Colonic mucosa (tissue), 4 donors: Measurements from ENCODE around the gene MTG1. TPM values are rescaled to one million over a fixed set of nuclear protein-coding genes. Genes with fewer than 3 reads are reported as not detected.

Experiments used
- DNase-seq: peaks from one replicate; pipeline ENCODE4 v3.0.0-alpha.2; 2020
- H3K27ac ChIP-seq: fragments of 200-600 bp; one replicate; pipeline ENCODE4 v1.8.0; 2021
- H3K27me3 ChIP-seq: fragments of 200-600 bp; one replicate; pipeline ENCODE4 v1.8.0; 2021
- H3K36me3 ChIP-seq: fragments of 200-600 bp; one replicate; pipeline ENCODE4 v1.8.0; 2021
- H3K4me1 ChIP-seq: fragments of 200-600 bp; one replicate; pipeline ENCODE4 v1.8.0; 2021; ENCODE audit warnings: mild to moderate bottlenecking
- H3K4me3 ChIP-seq: fragments of 200-600 bp; one replicate; pipeline ENCODE4 v1.8.0; 2021
- H3K9ac ChIP-seq, 2 donors: one replicate each; pipeline ENCODE4 v1.7.0; 2013; ENCODE audit warnings: control low read depth in 2 of 2, low read depth in 2 of 2, low read length in 2 of 2
- H3K9me3 ChIP-seq: fragments of 200-600 bp; one replicate; pipeline ENCODE4 v1.8.0; 2021
- intact Hi-C: fragments of 100-400 bp; cut with DNase I; formaldehyde crosslinking; loops from one replicate; pipeline ENCODE4 v1.14.1; 2022
- total RNA-seq, 2 donors: library from RNA; stranded (reverse); fragmentation: NEBNext Ultra II Directional in 1 of 2; extraction: Animal tissue kit (Norgen Biotek cat#: 25700) in 1 of 2; gene quantifications; one replicate each; pipeline ENCODE4 v1.2.1, GENCODE V29; 2021
- TF ChIP-seq, protein P1 (sequence below): fragments of 200-600 bp; IDR thresholded peaks from one replicate; pipeline ENCODE4 v1.8.0; 2022; ENCODE audit warnings: antibody characterized with exemption, mild to moderate bottlenecking
- donor health status: healthy.
- donor health status: DM: no; HTN: no; CAD: no.
- donor health status: DM: no; HTN: no; CAD: no.

The MTG1 gene
- total RNA-seq, 2 donors from 2014 or later = 31.2 to 59.5 TPM

GRCh38 chr10:133401981-133402725 lies 8.2 kb downstream of the MTG1 start:
- TF ChIP-seq, protein P1, sequence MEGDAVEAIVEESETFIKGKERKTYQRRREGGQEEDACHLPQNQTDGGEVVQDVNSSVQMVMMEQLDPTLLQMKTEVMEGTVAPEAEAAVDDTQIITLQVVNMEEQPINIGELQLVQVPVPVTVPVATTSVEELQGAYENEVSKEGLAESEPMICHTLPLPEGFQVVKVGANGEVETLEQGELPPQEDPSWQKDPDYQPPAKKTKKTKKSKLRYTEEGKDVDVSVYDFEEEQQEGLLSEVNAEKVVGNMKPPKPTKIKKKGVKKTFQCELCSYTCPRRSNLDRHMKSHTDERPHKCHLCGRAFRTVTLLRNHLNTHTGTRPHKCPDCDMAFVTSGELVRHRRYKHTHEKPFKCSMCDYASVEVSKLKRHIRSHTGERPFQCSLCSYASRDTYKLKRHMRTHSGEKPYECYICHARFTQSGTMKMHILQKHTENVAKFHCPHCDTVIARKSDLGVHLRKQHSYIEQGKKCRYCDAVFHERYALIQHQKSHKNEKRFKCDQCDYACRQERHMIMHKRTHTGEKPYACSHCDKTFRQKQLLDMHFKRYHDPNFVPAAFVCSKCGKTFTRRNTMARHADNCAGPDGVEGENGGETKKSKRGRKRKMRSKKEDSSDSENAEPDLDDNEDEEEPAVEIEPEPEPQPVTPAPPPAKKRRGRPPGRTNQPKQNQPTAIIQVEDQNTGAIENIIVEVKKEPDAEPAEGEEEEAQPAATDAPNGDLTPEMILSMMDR = no peak
- DNase-seq = no peak
- Histone ChIP-seq H3K4me3 (no peak overlapping the region), H3K9ac (peak overlapping the region in 1 of 2 donors; percentile 8), H3K27ac (no peak overlapping the region), H3K9me3 (no peaks in the 10 kb centered on the region), H3K36me3 (peaks cover 12% of the 10 kb centered on the region), H3K4me1 (no peaks in the 10 kb centered on the region), H3K27me3 (no peaks in the 10 kb centered on the region)
- intact Hi-C loops = no loop called here

GRCh38 chr10:133403359-133403758 lies 9.4 kb downstream of the MTG1 start:
- Histone ChIP-seq H3K4me3 (no peak overlapping the region), H3K36me3 (peaks cover 10% of the 10 kb centered on the region), H3K27me3 (no peaks in the 10 kb centered on the region), H3K9me3 (no peaks in the 10 kb centered on the region), H3K9ac (no peak overlapping the region), H3K27ac (no peak overlapping the region), H3K4me1 (no peaks in the 10 kb centered on the region)
- intact Hi-C loops = no loop called here
- TF ChIP-seq, protein P1 = no peak
- DNase-seq = no peak

DNA sequence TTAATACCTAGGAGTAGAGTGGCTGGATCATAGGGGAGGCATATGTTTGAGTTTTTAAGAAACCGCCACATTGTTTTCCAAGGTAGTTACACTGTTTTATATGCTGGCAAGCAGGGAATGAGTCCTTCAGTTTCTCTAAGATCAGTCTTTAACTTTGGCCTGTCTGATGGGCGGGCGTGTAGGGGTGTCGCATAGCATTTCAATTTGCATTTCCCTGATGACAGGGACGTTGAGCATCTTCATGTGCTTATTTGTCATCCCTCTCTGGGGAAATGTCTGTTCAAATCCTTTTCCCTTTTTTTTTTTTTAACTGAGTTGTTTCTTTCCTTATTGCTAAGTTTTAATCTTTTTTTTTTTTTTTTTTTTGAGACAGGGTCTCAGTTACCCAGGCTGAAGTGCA lies 9.8 kb downstream of the MTG1 start:
- H3K36me3 ChIP-seq = peaks cover 8% of the 10 kb centered on the region
- TF ChIP-seq, protein P1 = no peak

DNA sequence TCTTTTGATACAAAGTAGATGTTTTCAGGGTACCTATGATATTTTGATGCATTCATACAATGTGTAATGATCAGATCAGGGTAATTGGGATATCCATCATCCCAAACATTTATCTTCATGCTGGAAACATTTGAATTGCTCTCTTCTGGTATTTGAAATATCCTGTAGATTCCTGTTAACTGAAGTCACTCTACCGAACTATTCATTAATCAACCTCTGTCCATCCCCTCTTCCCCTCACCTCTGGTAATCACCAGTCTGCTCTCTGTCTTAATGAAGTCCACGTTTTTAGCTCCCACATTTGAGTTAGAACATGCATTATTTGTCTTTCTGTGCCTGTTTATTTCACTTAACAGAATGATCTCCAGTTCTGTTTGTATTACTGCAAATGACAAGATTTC lies 11.3 kb downstream of the MTG1 start:
- no peak overlapping the region for H3K4me3 ChIP-seq
- no peak for DNase-seq
- no peaks in the 10 kb centered on the region for H3K27me3 ChIP-seq
- no peaks in the 10 kb centered on the region for H3K9me3 ChIP-seq
- intact Hi-C loops = no loop called here
- H3K27ac ChIP-seq = no peak overlapping the region
- H3K4me1 ChIP-seq = no peaks in the 10 kb centered on the region
- H3K9ac ChIP-seq = no peak overlapping the region
- TF ChIP-seq, protein P1 = no peak
- H3K36me3 ChIP-seq = peaks cover under 1% of the 10 kb centered on the region

More for the DNA sequence above, 9.8 kb downstream of the MTG1 start:
- intact Hi-C loops = no loop called here
- H3K4me1 ChIP-seq = no peaks in the 10 kb centered on the region
- H3K27me3 ChIP-seq = no peaks in the 10 kb centered on the region
- H3K9me3 ChIP-seq = no peaks in the 10 kb centered on the region
- DNase-seq = no peak
- H3K4me3 ChIP-seq = no peak overlapping the region
- H3K9ac ChIP-seq = no peak overlapping the region
- no peak overlapping the region for H3K27ac ChIP-seq

GRCh38 chr10:133405844-133406527 lies 12.0 kb downstream of the MTG1 start:
- Histone ChIP-seq H3K9ac (no peak overlapping the region), H3K36me3 (peaks cover 5% of the 10 kb centered on the region), H3K27ac (no peak overlapping the region), H3K9me3 (peaks cover under 1% of the 10 kb centered on the region), H3K27me3 (no peaks in the 10 kb centered on the region), H3K4me3 (no peak overlapping the region), H3K4me1 (no peaks in the 10 kb centered on the region)
- TF ChIP-seq, protein P1 = no peak
- DNase-seq = no peak
- intact Hi-C loops = no loop called here
